ENCODE data around the gene BAZ2B. TPM values are rescaled to one million over a fixed set of nuclear protein-coding genes. Genes with fewer than 3 reads are reported as not detected.

BAZ2B gene
- total and polyA plus RNA-seq, 9 of the 15 experiments (the other 6 are each of a cell fraction or from before 2014, with no cell fraction given): 7.5 to 38.6 (median 19.8) TPM

DNA sequence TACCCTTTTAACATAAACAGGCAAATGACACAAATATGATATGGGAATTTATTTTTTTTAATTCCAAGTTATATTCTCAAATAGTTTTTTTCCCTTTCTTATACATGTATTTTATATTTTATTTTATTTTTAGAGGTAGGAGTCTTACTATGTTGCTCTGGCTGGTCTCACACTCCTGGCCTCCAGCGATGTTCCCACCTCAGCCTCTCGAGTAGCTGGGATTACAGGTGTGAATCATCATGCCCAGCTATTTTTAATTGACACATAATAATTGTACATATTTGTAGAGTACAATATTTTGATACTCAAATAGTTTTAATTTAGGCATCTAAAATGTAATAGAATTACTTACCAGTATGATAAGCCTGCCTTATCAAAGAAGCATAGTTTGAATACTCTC is 12.2 kb downstream of the BAZ2B start:
- WGBS (ENCODE audit: insufficient coverage, low coverage, missing lambda C conversion rate): 96% methylated on average over 2 of the region's 2 CpGs
- no peak for DNase-seq (ENCODE audit: extremely low read depth in 1 of 4, low spot score in 3 of 4)
- intact Hi-C loops (cut with micrococcal nuclease) (no loop called here), in situ Hi-C loops (cut with MboI) (no loop called here)
- Histone ChIP-seq H3K9me1 (ENCODE audit: control insufficient read depth, insufficient read depth, low read length) (no peaks in the 10 kb centered on the region), H3K9me3 (replicated peaks; ENCODE audit: control insufficient read depth, insufficient read depth, low read depth, low read length) (no peaks in the 10 kb centered on the region), H3K27ac (ENCODE audit: extremely low read depth, low read depth, low read length) (no peak overlapping the region), H3K4me1 (replicated peaks in 1 of 2; ENCODE audit: control insufficient read depth in 2 of 2, insufficient read depth in 2 of 2, low read length in 2 of 2) (peaks cover 0 to 9% of the 10 kb centered on the region in 2 experiments; a peak in 2 of 5 replicates), H3K9ac (ENCODE audit: insufficient read depth in 1 of 2, low read depth in 2 of 2, low read length in 2 of 2) (no peak overlapping the region), H3K27me3 (ENCODE audit: control insufficient read depth in 2 of 2, insufficient read depth in 2 of 2, low read length in 2 of 2) (no peaks in the 10 kb centered on the region), H3K36me3 (ENCODE audit: control insufficient read depth, insufficient read depth, low read length) (no peaks in the 10 kb centered on the region), H3K4me2 (ENCODE audit: insufficient read depth, low read length) (no peak overlapping the region), H2AFZ (ENCODE audit: low read depth, low read length) (no peak overlapping the region), H3K79me2 (ENCODE audit: control insufficient read depth, insufficient read depth, low read length) (peaks cover 14% of the 10 kb centered on the region; the same call in 2 of the 3 replicates), H3K4me3 (no peak overlapping the region), H4K20me1 (replicated peaks; ENCODE audit: control insufficient read depth, insufficient read depth, low read length) (no peaks in the 10 kb centered on the region)
- ATAC-seq: no peak
- FAIRE-seq: no peak
- TF ChIP-seq ZNF589 (CRISPR knock-in tag; IDR thresholded peaks at IDR 0.05; ENCODE audit: low read depth) (no peak), TBP (optimal IDR thresholded peaks at IDR 0.05; ENCODE audit: low read depth, low read length) (no peak), TCFL5 (CRISPR knock-in tag; conservative IDR thresholded peaks at IDR 0.05) (no peak), DNMT1 (IDR thresholded peaks at IDR 0.05) (no peak), PPARD (CRISPR knock-in tag; IDR thresholded peaks at IDR 0.05) (no peak), POLR2AphosphoS5 (IDR thresholded peaks at IDR 0.05; ENCODE audit: control insufficient read depth, insufficient read depth, low read depth, low read length) (no peak), BCOR (IDR thresholded peaks at IDR 0.05) (no peak), CXXC5 (CRISPR knock-in tag; IDR thresholded peaks at IDR 0.05) (no peak)
- TF ChIP-seq, protein P1, sequence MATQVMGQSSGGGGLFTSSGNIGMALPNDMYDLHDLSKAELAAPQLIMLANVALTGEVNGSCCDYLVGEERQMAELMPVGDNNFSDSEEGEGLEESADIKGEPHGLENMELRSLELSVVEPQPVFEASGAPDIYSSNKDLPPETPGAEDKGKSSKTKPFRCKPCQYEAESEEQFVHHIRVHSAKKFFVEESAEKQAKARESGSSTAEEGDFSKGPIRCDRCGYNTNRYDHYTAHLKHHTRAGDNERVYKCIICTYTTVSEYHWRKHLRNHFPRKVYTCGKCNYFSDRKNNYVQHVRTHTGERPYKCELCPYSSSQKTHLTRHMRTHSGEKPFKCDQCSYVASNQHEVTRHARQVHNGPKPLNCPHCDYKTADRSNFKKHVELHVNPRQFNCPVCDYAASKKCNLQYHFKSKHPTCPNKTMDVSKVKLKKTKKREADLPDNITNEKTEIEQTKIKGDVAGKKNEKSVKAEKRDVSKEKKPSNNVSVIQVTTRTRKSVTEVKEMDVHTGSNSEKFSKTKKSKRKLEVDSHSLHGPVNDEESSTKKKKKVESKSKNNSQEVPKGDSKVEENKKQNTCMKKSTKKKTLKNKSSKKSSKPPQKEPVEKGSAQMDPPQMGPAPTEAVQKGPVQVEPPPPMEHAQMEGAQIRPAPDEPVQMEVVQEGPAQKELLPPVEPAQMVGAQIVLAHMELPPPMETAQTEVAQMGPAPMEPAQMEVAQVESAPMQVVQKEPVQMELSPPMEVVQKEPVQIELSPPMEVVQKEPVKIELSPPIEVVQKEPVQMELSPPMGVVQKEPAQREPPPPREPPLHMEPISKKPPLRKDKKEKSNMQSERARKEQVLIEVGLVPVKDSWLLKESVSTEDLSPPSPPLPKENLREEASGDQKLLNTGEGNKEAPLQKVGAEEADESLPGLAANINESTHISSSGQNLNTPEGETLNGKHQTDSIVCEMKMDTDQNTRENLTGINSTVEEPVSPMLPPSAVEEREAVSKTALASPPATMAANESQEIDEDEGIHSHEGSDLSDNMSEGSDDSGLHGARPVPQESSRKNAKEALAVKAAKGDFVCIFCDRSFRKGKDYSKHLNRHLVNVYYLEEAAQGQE (IDR thresholded peaks at IDR 0.05; ENCODE audit: borderline replicate concordance): no peak
- TF ChIP-seq, protein P1 (CRISPR knock-in tag; IDR thresholded peaks at IDR 0.05; ENCODE audit: low read depth): no peak
- TF ChIP-seq, protein P2, sequence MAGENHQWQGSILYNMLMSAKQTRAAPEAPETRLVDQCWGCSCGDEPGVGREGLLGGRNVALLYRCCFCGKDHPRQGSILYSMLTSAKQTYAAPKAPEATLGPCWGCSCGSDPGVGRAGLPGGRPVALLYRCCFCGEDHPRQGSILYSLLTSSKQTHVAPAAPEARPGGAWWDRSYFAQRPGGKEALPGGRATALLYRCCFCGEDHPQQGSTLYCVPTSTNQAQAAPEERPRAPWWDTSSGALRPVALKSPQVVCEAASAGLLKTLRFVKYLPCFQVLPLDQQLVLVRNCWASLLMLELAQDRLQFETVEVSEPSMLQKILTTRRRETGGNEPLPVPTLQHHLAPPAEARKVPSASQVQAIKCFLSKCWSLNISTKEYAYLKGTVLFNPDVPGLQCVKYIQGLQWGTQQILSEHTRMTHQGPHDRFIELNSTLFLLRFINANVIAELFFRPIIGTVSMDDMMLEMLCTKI (IDR thresholded peaks at IDR 0.05; ENCODE audit: partially characterized antibody): no peak
- ChIA-PET POLR2A (interaction anchor here (2.5 to 4.6 kb wide), 2 partner anchors 9 to 10 kb away, joined by 8 to 35 read pairs; partner anchors contain the start of gene BAZ2B), CTCF (ENCODE audit: low intra/inter-chr PET ratio) (no interaction called here)
- no TSS peak for BruUV-seq (replicated peaks)

Measured in K562 (cell line).